Measurements from ENCODE around the gene TMEM132C.

TMEM132C gene

DNA sequence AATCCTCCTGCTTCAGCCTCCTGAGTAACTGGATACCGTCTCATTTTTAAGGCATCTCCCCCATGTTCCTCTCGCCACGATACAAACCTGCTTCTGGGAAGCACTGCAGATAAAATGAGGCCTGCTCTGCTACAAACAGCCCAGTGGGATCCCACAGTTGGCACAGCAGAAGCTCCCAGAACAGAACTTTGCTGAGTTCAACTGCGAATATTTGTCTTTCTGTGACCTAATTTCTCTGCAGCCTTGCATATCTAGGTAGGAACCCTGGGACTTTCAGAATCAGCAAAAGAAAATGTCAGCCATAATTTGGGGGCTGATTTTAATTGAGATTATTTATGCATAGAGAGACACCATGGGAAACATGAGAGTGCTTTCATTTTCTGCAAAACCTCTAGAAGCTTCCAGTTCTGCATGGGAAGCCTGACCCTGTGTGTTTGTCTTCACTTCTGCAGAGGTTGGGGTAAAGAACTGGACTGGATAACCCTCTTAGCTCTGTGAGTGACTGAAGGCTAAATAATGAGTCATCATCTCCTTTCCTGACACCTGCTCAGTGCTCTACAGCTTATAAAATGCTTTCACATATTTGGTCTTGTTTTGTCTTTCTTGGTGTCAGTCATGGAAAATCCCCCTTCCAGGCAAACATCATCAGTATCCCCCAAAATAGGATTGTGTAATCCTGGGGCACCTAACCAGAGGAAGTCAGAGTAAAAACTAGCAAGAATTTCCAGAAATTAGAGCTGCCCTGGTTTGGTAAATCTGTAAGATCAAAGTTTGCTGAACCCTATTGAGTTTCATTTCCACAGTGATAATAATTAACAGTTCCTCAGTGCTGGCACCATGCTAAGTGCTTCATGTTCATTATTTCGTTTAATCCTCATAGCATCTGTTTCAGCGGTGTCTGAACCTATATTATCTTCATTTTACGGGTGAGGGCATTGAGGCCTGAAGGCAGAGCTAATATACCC is 371.0 kb downstream of the TMEM132C start:
- no peak overlapping the region for H3K27ac ChIP-seq
- no peak for DNase-seq (ENCODE audit: low read depth, low spot score)

- DNase-seq (ENCODE audit: low read depth, low spot score) = no peak
- no peak overlapping the region for H3K27ac ChIP-seq
Measured at GRCh38 chr12:128639089-128639488, 372.1 kb downstream of the TMEM132C start.

- no peak for DNase-seq (ENCODE audit: low read depth, low spot score)
- no peak overlapping the region for H3K27ac ChIP-seq
Measured at GRCh38 chr12:128643155-128643554, 376.2 kb downstream of the TMEM132C start.

GRCh38 chr12:128644664-128645296 is 377.8 kb downstream of the TMEM132C start:
- no peak for DNase-seq (ENCODE audit: low read depth, low spot score)
- H3K27ac ChIP-seq = no peak overlapping the region

- H3K27ac ChIP-seq = no peak overlapping the region
- DNase-seq (ENCODE audit: low read depth, low spot score) = no peak
Measured at GRCh38 chr12:128649902-128650301, 382.9 kb downstream of the TMEM132C start.

GRCh38 chr12:128652136-128652751 is 385.3 kb downstream of the TMEM132C start:
- DNase-seq (ENCODE audit: low read depth, low spot score) = no peak
- H3K27ac ChIP-seq = no peak overlapping the region

DNA sequence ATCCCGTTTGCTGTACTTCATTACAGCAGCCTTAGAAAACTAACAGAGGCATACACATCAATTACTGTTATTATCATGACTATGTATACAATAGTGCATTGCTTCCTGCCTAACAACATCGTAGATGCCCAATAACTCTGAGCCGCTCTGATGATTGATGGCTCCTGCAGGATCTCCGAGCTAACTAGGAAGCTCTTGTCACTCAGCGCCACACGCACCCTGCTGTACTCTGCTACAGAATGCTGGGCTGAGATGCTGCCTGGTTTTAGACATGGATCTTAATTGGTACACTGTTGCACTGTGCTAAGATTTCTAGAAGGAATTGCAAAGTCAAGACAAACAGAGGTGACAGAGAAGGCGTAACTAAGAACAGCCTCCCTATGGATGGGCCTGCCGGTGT is 387.5 kb downstream of the TMEM132C start:
- no peak for DNase-seq (ENCODE audit: low read depth, low spot score)
- H3K27ac ChIP-seq = no peak overlapping the region

DNA sequence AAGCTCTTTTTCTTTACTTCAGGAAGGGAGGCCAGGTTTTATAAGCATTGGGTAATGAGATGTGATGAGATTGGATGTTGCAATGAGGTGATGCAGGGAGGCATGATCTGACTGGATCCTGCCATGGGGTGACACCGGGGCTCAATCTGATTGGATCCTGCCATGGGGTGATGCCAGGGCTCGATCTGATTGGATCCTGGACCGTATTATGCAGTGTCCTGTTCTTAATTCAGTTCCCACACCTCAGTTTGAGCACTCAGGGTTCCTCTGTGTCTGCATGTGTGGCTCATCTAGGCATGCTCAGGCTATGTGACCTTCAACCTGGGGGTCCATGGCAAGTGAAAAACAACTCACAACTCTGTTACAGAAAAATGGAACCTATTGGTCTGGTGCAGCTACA is 390.4 kb downstream of the TMEM132C start:
- no peak for DNase-seq (ENCODE audit: low read depth, low spot score)
- no peak overlapping the region for H3K27ac ChIP-seq

DNA sequence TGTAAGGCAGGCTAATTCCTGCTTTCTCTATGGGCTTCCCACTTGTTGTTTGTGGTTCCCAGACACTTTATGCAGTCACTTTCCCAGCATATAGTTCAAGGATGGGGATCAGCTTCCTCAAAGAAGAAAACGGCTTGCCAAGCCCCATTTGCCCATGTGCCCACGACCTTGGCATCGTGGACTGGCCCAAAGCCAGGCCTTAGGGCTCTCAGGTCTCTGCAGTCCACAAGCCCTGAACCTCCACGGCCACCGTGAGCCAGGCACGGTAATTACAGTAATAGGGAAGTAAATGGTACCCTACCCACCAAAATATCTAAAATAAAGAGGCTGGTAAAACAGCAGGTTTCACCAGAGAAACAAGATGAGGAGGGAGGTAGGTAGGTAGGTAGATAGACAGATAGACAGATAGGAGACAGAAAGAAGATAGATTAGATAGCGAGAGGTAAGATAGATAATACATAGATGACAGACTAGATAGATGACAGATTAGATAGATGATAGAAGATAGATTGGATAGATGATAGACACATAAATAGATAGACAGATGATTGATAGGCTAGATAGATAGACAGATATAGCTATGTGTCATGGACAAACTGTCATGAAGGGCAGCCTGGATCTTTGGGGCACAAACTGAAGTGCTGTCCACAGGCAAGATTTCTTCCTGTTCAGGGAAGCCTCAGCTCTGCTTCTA is 393.7 kb downstream of the TMEM132C start:
- H3K27ac ChIP-seq = no peak overlapping the region
- DNase-seq (ENCODE audit: low read depth, low spot score) = no peak

DNA sequence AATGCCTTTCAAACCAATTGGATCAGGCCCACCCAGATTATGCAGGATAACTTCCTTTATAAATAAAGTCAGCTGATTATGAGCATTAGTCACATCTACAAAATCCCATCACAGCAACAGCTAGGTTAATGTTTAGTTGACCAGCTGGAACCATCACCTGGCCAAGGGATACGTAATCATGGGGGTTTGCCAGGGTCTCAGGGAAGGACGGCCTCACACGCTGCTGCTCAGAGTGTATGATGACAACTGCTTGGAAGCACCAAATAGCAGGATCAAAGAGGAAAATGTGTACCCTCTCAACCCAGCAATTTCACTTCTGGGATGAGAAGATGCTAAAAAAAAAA is 394.2 kb downstream of the TMEM132C start:
- DNase-seq (ENCODE audit: low read depth, low spot score) = no peak
- no peak overlapping the region for H3K27ac ChIP-seq

DNA sequence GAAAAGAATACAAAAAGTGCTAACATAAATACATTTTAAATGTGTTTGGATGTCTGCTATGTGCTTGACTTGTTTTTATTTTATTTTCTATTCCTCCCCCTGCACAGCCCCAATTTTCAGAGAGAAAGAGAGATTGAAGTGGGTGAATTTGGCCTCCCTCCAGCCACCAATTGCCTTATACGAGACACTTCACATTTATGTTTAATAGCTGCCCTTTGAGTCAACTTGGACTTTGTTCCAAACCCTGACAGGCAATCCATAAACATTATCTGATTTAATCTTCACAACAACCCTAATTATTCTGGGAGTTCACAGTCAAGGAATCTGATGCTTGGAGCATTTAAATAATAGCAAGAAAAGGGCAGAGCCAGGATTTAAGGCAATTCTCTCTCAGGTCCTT is 395.1 kb downstream of the TMEM132C start:
- DNase-seq (ENCODE audit: low read depth, low spot score) = no peak
- no peak overlapping the region for H3K27ac ChIP-seq

- no peak for DNase-seq (ENCODE audit: low read depth, low spot score)
- H3K27ac ChIP-seq = no peak overlapping the region
Measured at GRCh38 chr12:128664501-128664900, 397.5 kb downstream of the TMEM132C start.

- DNase-seq (ENCODE audit: low read depth, low spot score) = no peak
- no peak overlapping the region for H3K27ac ChIP-seq
Measured at GRCh38 chr12:128667193-128667592, 400.2 kb downstream of the TMEM132C start.

GRCh38 chr12:128671528-128672042 is 404.6 kb downstream of the TMEM132C start:
- DNase-seq (ENCODE audit: low read depth, low spot score) = no peak
- no peak overlapping the region for H3K27ac ChIP-seq

GRCh38 chr12:128672428-128672827 is 405.5 kb downstream of the TMEM132C start:
- H3K27ac ChIP-seq = no peak overlapping the region
- no peak for DNase-seq (ENCODE audit: low read depth, low spot score)

GRCh38 chr12:128672893-128673292 is 405.9 kb downstream of the TMEM132C start:
- no peak for DNase-seq (ENCODE audit: low read depth, low spot score)
- no peak overlapping the region for H3K27ac ChIP-seq

- no peak for DNase-seq (ENCODE audit: low read depth, low spot score)
- no peak overlapping the region for H3K27ac ChIP-seq
Measured at GRCh38 chr12:128675576-128675975, 408.6 kb downstream of the TMEM132C start.

- H3K27ac ChIP-seq = no peak overlapping the region
- no peak for DNase-seq (ENCODE audit: low read depth, low spot score)
Measured at GRCh38 chr12:128680555-128680954, 413.6 kb downstream of the TMEM132C start.

- no peak overlapping the region for H3K27ac ChIP-seq
- DNase-seq (ENCODE audit: low read depth, low spot score) = no peak
Measured at GRCh38 chr12:128682548-128683275, 415.7 kb downstream of the TMEM132C start.

DNA sequence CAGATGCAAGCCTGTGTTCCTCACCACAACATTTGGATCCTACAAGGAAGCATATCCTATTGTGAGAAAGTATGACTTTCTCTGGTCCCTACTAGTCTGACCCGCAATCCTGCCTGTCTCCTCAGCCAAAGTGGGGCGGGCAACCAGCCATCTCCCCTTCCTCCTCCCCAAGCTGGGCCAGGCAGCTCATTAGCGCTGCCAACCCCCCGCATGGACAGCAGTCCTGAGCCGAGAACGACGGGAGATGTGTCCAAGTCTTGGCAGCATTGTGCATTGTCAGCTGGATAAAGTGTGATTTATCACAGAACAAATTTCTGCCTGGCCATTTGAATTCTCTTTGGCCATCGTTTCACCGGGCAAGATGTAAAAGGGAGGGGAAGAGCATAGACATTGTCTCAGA is 417.4 kb downstream of the TMEM132C start:
- no peak overlapping the region for H3K27ac ChIP-seq
- DNase-seq (ENCODE audit: low read depth, low spot score) = no peak
